Measurements from ENCODE around the gene EMC10.

The EMC10 gene

GRCh38 chr19:50508843-50509190, 32.5 kb downstream of the EMC10 start:
- peaks cover 14% of the 10 kb centered on the region for H3K4me1 ChIP-seq (ENCODE audit: control insufficient read depth, low read length)
- no peaks in the 10 kb centered on the region for H3K36me3 ChIP-seq (ENCODE audit: control insufficient read depth, low read length)
- H3K79me2 ChIP-seq (ENCODE audit: control insufficient read depth, low read length): peaks cover 3% of the 10 kb centered on the region; the same call in 1 of the 2 replicates
- no peaks in the 10 kb centered on the region for H3K9me2 ChIP-seq (replicated peaks; ENCODE audit: control insufficient read depth, low read length)
- no peaks in the 10 kb centered on the region for H3K27me3 ChIP-seq (ENCODE audit: control insufficient read depth, low read length)
- no peak overlapping the region for H3K4me2 ChIP-seq (ENCODE audit: low read length)
- no peaks in the 10 kb centered on the region for H4K20me1 ChIP-seq (ENCODE audit: control insufficient read depth, insufficient read depth, low read depth, low read length)
- no peak overlapping the region for H3K4me3 ChIP-seq (ENCODE audit: low read length)
- no peaks in the 10 kb centered on the region for H3F3A ChIP-seq (ENCODE audit: control insufficient read depth, insufficient read depth)
- no peaks in the 10 kb centered on the region for H3K9me3 ChIP-seq (ENCODE audit: control insufficient read depth, insufficient read depth, low read length)
- TF ChIP-seq CTCF (IDR thresholded peaks at IDR 0.05; ENCODE audit: low read depth, low read length, poor library complexity, severe bottlenecking) (no peak), EZH2phosphoT487 (IDR thresholded peaks at IDR 0.05; ENCODE audit: borderline replicate concordance, low read length) (no peak)
- no peak overlapping the region for H3K27ac ChIP-seq (ENCODE audit: low read depth, low read length)

- Histone ChIP-seq H3F3A (ENCODE audit: control insufficient read depth, insufficient read depth) (no peaks in the 10 kb centered on the region), H3K36me3 (ENCODE audit: control insufficient read depth, low read length) (no peaks in the 10 kb centered on the region), H3K79me2 (ENCODE audit: control insufficient read depth, low read length) (peaks cover 3% of the 10 kb centered on the region; the same call in 1 of the 2 replicates), H3K4me3 (ENCODE audit: low read length) (no peak overlapping the region), H3K27me3 (ENCODE audit: control insufficient read depth, low read length) (no peaks in the 10 kb centered on the region), H3K4me2 (ENCODE audit: low read length) (no peak overlapping the region), H3K9me2 (replicated peaks; ENCODE audit: control insufficient read depth, low read length) (no peaks in the 10 kb centered on the region), H3K9me3 (ENCODE audit: control insufficient read depth, insufficient read depth, low read length) (no peaks in the 10 kb centered on the region), H3K4me1 (ENCODE audit: control insufficient read depth, low read length) (peaks cover 14% of the 10 kb centered on the region), H3K27ac (ENCODE audit: low read depth, low read length) (no peak overlapping the region), H4K20me1 (ENCODE audit: control insufficient read depth, insufficient read depth, low read depth, low read length) (no peaks in the 10 kb centered on the region)
- TF ChIP-seq CTCF (IDR thresholded peaks at IDR 0.05; ENCODE audit: low read depth, low read length, poor library complexity, severe bottlenecking) (no peak), EZH2phosphoT487 (IDR thresholded peaks at IDR 0.05; ENCODE audit: borderline replicate concordance, low read length) (no peak)
Measured at GRCh38 chr19:50509366-50509765, 33.1 kb downstream of the EMC10 start.

GRCh38 chr19:50510121-50510670, 33.9 kb downstream of the EMC10 start:
- no peak for TF ChIP-seq CTCF (IDR thresholded peaks at IDR 0.05; ENCODE audit: low read depth, low read length, poor library complexity, severe bottlenecking)
- TF ChIP-seq EZH2phosphoT487 (IDR thresholded peaks at IDR 0.05; ENCODE audit: borderline replicate concordance, low read length): no peak

More at GRCh38 chr19:50510121-50510670, 33.9 kb downstream of the EMC10 start:
- no peaks in the 10 kb centered on the region for H3K36me3 ChIP-seq (ENCODE audit: control insufficient read depth, low read length)
- H3K4me1 ChIP-seq (ENCODE audit: control insufficient read depth, low read length): peaks cover 14% of the 10 kb centered on the region
- no peaks in the 10 kb centered on the region for H4K20me1 ChIP-seq (ENCODE audit: control insufficient read depth, insufficient read depth, low read depth, low read length)
- H3F3A ChIP-seq (ENCODE audit: control insufficient read depth, insufficient read depth): no peaks in the 10 kb centered on the region
- H3K4me3 ChIP-seq (ENCODE audit: low read length): peak overlapping the region; percentile 79
- H3K79me2 ChIP-seq (ENCODE audit: control insufficient read depth, low read length): peaks cover 3% of the 10 kb centered on the region; the same call in 1 of the 2 replicates
- H3K27me3 ChIP-seq (ENCODE audit: control insufficient read depth, low read length): no peaks in the 10 kb centered on the region
- H3K4me2 ChIP-seq (ENCODE audit: low read length): peak overlapping the region; percentile 90
- H3K9me2 ChIP-seq (replicated peaks; ENCODE audit: control insufficient read depth, low read length): no peaks in the 10 kb centered on the region
- no peak overlapping the region for H3K27ac ChIP-seq (ENCODE audit: low read depth, low read length)
- H3K9me3 ChIP-seq (ENCODE audit: control insufficient read depth, insufficient read depth, low read length): no peaks in the 10 kb centered on the region
